ENCODE results near the gene ORAI2.

The ORAI2 gene

DNA sequence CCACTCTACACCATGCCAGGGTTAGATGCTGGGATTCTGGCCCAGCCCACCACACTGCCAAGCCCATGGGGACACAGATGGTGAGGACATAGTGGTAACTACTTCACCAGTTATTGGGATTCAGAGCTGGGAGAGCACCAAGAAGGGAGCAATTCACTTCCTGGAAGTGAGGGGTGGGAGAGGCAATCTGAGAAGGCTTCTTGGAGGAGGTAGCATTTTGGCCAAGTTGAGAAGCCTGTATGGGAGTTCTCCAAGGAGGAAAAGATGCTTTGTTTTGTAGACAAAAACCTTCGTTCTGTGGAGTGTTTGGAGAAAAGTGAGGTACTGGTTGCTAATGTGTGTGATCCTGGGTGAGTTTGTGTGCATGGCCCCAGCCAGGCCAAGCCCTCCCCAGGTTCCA, 41.0 kb upstream of the ORAI2 start:
- no peaks in the 10 kb centered on the region for H4K20me1 ChIP-seq (ENCODE audit: insufficient read depth, low read length)
- TF ChIP-seq, protein P1, sequence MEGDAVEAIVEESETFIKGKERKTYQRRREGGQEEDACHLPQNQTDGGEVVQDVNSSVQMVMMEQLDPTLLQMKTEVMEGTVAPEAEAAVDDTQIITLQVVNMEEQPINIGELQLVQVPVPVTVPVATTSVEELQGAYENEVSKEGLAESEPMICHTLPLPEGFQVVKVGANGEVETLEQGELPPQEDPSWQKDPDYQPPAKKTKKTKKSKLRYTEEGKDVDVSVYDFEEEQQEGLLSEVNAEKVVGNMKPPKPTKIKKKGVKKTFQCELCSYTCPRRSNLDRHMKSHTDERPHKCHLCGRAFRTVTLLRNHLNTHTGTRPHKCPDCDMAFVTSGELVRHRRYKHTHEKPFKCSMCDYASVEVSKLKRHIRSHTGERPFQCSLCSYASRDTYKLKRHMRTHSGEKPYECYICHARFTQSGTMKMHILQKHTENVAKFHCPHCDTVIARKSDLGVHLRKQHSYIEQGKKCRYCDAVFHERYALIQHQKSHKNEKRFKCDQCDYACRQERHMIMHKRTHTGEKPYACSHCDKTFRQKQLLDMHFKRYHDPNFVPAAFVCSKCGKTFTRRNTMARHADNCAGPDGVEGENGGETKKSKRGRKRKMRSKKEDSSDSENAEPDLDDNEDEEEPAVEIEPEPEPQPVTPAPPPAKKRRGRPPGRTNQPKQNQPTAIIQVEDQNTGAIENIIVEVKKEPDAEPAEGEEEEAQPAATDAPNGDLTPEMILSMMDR (IDR thresholded peaks at IDR 0.05; ENCODE audit: low read depth, low read length): no peak
- TF ChIP-seq EZH2phosphoT487 (IDR thresholded peaks at IDR 0.05; ENCODE audit: low read depth): no peak
- peaks cover 17% of the 10 kb centered on the region for H3K36me3 ChIP-seq (replicated peaks; ENCODE audit: low read depth, low read length)
- H2AFZ ChIP-seq (ENCODE audit: low read depth, low read length): no peak overlapping the region
- peaks cover 11% of the 10 kb centered on the region for H3K79me2 ChIP-seq (ENCODE audit: low read length)
- no peak overlapping the region for H3K27ac ChIP-seq (ENCODE audit: low read length)
- peaks cover 8% of the 10 kb centered on the region for H3K4me1 ChIP-seq (ENCODE audit: low read length)
- no peak overlapping the region for H3K9ac ChIP-seq (ENCODE audit: low read length)
- no peak overlapping the region for H3K4me3 ChIP-seq (ENCODE audit: low read length)
- H3K4me2 ChIP-seq (ENCODE audit: low read length): no peak overlapping the region
- H3K27me3 ChIP-seq (ENCODE audit: low read depth, low read length): no peaks in the 10 kb centered on the region
- H3K9me3 ChIP-seq (ENCODE audit: insufficient read depth, low read length): no peaks in the 10 kb centered on the region

DNA sequence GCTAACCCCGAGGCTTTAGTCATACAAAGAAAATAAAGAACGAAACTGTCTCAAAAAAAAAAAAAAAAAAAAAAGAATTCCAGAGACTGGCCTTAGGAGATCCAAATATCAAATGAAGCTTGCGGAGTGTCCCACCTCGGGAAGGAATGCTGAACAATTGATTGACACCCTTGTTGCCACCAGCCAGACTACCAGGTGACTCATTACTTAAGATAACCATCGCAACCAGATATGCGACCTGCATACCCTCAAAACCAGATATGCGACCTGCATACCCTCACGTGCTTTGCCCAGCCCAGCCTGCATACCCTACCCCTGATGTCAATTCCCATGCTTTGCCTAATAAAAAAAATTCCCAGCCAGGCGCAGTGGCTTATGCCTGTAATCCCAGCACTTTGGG, 39.9 kb upstream of the ORAI2 start:
- Histone ChIP-seq H2AFZ (ENCODE audit: low read depth, low read length) (no peak overlapping the region), H3K4me3 (ENCODE audit: low read length) (no peak overlapping the region), H3K9ac (ENCODE audit: low read length) (no peak overlapping the region), H3K36me3 (replicated peaks; ENCODE audit: low read depth, low read length) (peaks cover 17% of the 10 kb centered on the region), H4K20me1 (ENCODE audit: insufficient read depth, low read length) (no peaks in the 10 kb centered on the region), H3K9me3 (ENCODE audit: insufficient read depth, low read length) (no peaks in the 10 kb centered on the region), H3K4me1 (ENCODE audit: low read length) (peaks cover 9% of the 10 kb centered on the region), H3K79me2 (ENCODE audit: low read length) (peaks cover 14% of the 10 kb centered on the region), H3K27ac (ENCODE audit: low read length) (no peak overlapping the region), H3K4me2 (ENCODE audit: low read length) (no peak overlapping the region), H3K27me3 (ENCODE audit: low read depth, low read length) (no peaks in the 10 kb centered on the region)
- TF ChIP-seq, protein P1 (IDR thresholded peaks at IDR 0.05; ENCODE audit: low read depth, low read length): no peak
- TF ChIP-seq EZH2phosphoT487 (IDR thresholded peaks at IDR 0.05; ENCODE audit: low read depth): no peak

DNA sequence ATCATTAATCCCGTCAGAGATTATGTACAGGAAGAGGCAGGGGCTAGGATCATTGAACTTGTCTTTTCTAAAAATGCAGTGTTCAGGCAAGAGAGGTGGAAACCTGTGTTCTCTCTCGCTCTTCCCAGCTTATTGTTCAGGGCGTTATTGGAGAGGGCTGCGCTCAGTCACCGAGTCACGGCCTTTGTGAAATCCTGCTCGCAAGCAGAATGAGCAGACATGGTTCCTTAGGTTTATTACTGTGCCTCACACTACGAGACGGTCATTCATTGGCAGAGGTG, 37.8 kb upstream of the ORAI2 start:
- Histone ChIP-seq H3K79me2 (ENCODE audit: low read length) (peaks cover 14% of the 10 kb centered on the region), H3K27ac (ENCODE audit: low read length) (peak overlapping the region; percentile 39; the same call in 1 of the 2 replicates), H3K27me3 (ENCODE audit: low read depth, low read length) (no peaks in the 10 kb centered on the region), H3K4me2 (ENCODE audit: low read length) (peak overlapping the region; percentile 90), H3K4me1 (ENCODE audit: low read length) (peaks cover 9% of the 10 kb centered on the region), H4K20me1 (ENCODE audit: insufficient read depth, low read length) (no peaks in the 10 kb centered on the region), H2AFZ (ENCODE audit: low read depth, low read length) (no peak overlapping the region), H3K9ac (ENCODE audit: low read length) (peak overlapping the region; percentile 58; the same call in 1 of the 2 replicates), H3K36me3 (replicated peaks; ENCODE audit: low read depth, low read length) (peaks cover 27% of the 10 kb centered on the region), H3K4me3 (ENCODE audit: low read length) (peak overlapping the region; percentile 82), H3K9me3 (ENCODE audit: insufficient read depth, low read length) (no peaks in the 10 kb centered on the region)
- TF ChIP-seq EZH2phosphoT487 (IDR thresholded peaks at IDR 0.05; ENCODE audit: low read depth): no peak
- TF ChIP-seq, protein P1 (IDR thresholded peaks at IDR 0.05; ENCODE audit: low read depth, low read length): no peak

DNA sequence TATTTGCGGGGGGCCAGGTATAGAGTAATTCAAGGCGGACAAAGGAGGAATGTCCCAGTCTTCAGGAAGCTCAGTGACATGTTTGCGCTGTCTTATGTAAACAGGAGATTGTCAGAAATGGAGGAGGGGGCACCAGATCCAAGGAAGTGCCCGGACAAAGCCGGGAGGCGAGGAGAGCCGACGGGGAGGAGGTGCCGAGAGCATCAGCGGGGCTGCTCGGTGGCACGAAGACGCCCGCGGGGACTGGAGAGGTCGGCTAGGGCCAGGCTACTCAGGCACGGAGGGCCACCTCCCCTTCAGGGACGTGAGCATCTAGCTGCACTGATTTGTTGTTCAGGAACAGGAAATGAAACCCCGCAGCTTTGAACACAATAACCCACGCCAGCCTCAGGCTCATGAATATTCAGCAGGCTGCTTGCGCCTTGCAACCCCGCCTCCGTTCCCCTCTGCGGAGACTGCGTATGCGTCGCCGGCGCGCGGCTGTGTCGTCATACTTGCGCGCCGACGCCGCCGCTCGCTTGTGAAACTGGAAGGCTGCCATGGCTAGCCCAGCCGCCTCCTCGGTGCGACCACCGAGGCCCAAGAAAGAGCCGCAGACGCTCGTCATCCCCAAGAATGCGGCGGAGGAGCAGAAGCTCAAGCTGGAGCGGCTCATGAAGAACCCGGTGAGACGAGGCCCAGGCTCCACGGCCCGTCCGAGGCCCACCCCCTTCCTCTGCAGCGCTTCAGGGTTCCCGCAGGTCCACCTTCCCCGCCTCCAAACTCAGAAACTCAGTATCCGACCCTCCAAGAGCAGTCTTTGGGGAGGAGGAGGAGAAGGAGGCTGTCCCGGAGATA, 37.3 kb upstream of the ORAI2 start, which contains the start of gene PRKRIP1:
Gene PRKRIP1, plus strand, starts transcription at position 491 of the 837 bp plus-strand sequence. Its CDS starts 49 bp downstream, at position 540.
- H3K79me2 ChIP-seq (ENCODE audit: low read length): peaks cover 14% of the 10 kb centered on the region
- H3K27me3 ChIP-seq (ENCODE audit: low read depth, low read length): no peaks in the 10 kb centered on the region
- TF ChIP-seq, protein P1 (IDR thresholded peaks at IDR 0.05; ENCODE audit: low read depth, low read length): no peak
- no peak for TF ChIP-seq EZH2phosphoT487 (IDR thresholded peaks at IDR 0.05; ENCODE audit: low read depth)
- H3K9me3 ChIP-seq (ENCODE audit: insufficient read depth, low read length): no peaks in the 10 kb centered on the region
- peak within 1 kb of the TSS; percentile 97 for H3K4me2 ChIP-seq (ENCODE audit: low read length)
- H3K4me1 ChIP-seq (ENCODE audit: low read length): peaks cover 9% of the 10 kb centered on the region
- H3K9ac ChIP-seq (ENCODE audit: low read length): peak within 1 kb of the TSS; percentile 86
- H3K4me3 ChIP-seq (ENCODE audit: low read length): peak within 1 kb of the TSS; percentile 82
- peak within 1 kb of the TSS; percentile 44 for H3K27ac ChIP-seq (ENCODE audit: low read length)
- peak within 1 kb of the TSS; percentile 55; the same call in 1 of the 2 replicates for H2AFZ ChIP-seq (ENCODE audit: low read depth, low read length)
- no peaks in the 10 kb centered on the region for H4K20me1 ChIP-seq (ENCODE audit: insufficient read depth, low read length)
- H3K36me3 ChIP-seq (replicated peaks; ENCODE audit: low read depth, low read length): peaks cover 33% of the 10 kb centered on the region

Measured in OCI-LY3 (cell line).